A549 (cell line): ENCODE results near the gene ZNF423.

ENCODE experiments used
- CHD2 ChIP-seq: fragments of 150-350 bp; IDR thresholded peaks from 2 replicates; pipeline ENCODE4 v1.6.1; 2014; ENCODE audit warnings: low read length; ENCODE audit not compliant: partially characterized antibody
- CTCF ChIP-seq: fragments of >200 bp; sonication (Bioruptor Twin); formaldehyde crosslinking; IDR thresholded peaks from 3 replicates; pipeline ENCODE4 v1.5.1; 2016
- JUN ChIP-seq, 2 experiments: fragments of >200 bp; sonication (Bioruptor Twin); formaldehyde crosslinking; IDR thresholded peaks; 2 replicates in 1 of 2; 3 replicates in 1 of 2; pipeline ENCODE4 v1.6.1; 2016 to 2017
- MAFK ChIP-seq: fragments of 450-650 bp; IDR thresholded peaks from 2 replicates; pipeline ENCODE4 v1.6.1; 2014; ENCODE audit not compliant: partially characterized antibody
- NPAS2 ChIP-seq: fragments of 250-450 bp; sonication (Bioruptor Pico); IDR thresholded peaks from 2 replicates; pipeline ENCODE4 v1.8.0; 2022; ENCODE audit warnings: mild to moderate bottlenecking, moderate library complexity, borderline replicate concordance
- POLR2A ChIP-seq: IDR thresholded peaks from 2 replicates; pipeline ENCODE4 v1.6.1; 2012; ENCODE audit warnings: mild to moderate bottlenecking, low read length
- RFX5 ChIP-seq: fragments of 450-650 bp; IDR thresholded peaks from 2 replicates; pipeline ENCODE4 v1.7.1; 2014; ENCODE audit warnings: antibody characterized with exemption, mild to moderate bottlenecking, moderate library complexity
- SMC3 ChIP-seq: fragments of >200 bp; sonication (Bioruptor Twin); formaldehyde crosslinking; IDR thresholded peaks from 3 replicates; pipeline ENCODE4 v1.6.1; 2018; ENCODE audit warnings: inconsistent platforms
- SREBF2 ChIP-seq: fragments of 450-650 bp; IDR thresholded peaks from 2 replicates; pipeline ENCODE4 v1.6.1; 2014; ENCODE audit warnings: mild to moderate bottlenecking, moderate library complexity
- USF2 ChIP-seq: fragments of 450-650 bp; IDR thresholded peaks from 2 replicates; pipeline ENCODE4 v1.6.1; 2014; ENCODE audit warnings: antibody characterized with exemption
- ZC3H11A ChIP-seq: fragments of 450-650 bp; IDR thresholded peaks from 2 replicates; pipeline ENCODE4 v1.6.1; 2014; ENCODE audit warnings: antibody characterized with exemption, mild to moderate bottlenecking

- TF ChIP-seq SREBF2 (no peak), POLR2A (no peak), CTCF (no peak), RFX5 (no peak), USF2 (no peak), JUN (IDR thresholded peaks at IDR 0.05) (no peak), NPAS2 (CRISPR knock-in tag) (no peak), CHD2 (no peak), ZC3H11A (no peak), MAFK (no peak), SMC3 (no peak)
These were observed 23.7 kb downstream of the ZNF423 start for GRCh38 chr16:49832177-49832576.
